GM06990 (cell line): ENCODE measurements around the gene KCNQ1OT1.

ENCODE experiments used
- DNase-seq: peaks from one replicate; pipeline ENCODE4 v3.0.0-alpha.2; 2011; ENCODE audit not compliant: insufficient read length; ENCODE audit errors: extremely low read depth
- H3K27me3 ChIP-seq: replicated peaks from 2 replicates; pipeline ENCODE4 v1.6.0; 2011; ENCODE audit warnings: low read length; ENCODE audit not compliant: control insufficient read depth, insufficient read depth
- H3K36me3 ChIP-seq: 2 replicates; pipeline ENCODE4 v1.5.1; 2011; ENCODE audit warnings: low read length; ENCODE audit not compliant: control insufficient read depth, insufficient read depth
- H3K4me3 ChIP-seq: replicated peaks from 2 replicates; pipeline ENCODE4 v1.5.1; 2011; ENCODE audit warnings: low read depth, mild to moderate bottlenecking, control low read depth, low read length
- CTCF ChIP-seq: IDR thresholded peaks from 2 replicates; pipeline ENCODE4 v1.5.1; 2011; ENCODE audit warnings: low read length, control low read depth, mild to moderate bottlenecking, inconsistent platforms; ENCODE audit not compliant: insufficient read depth, poor library complexity, severe bottlenecking

KCNQ1OT1 gene

GRCh38 chr11:2625183-2625582, 74.6 kb downstream of the KCNQ1OT1 start:
- TF ChIP-seq CTCF, result no peak
- Histone ChIP-seq H3K27me3 (no peaks in the 10 kb centered on the region), H3K4me3 (no peak overlapping the region), H3K36me3 (no peaks in the 10 kb centered on the region)
- no peak for DNase-seq

GRCh38 chr11:2621894-2622293, 77.9 kb downstream of the KCNQ1OT1 start:
- TF ChIP-seq CTCF, result no peak
- DNase-seq, result no peak
- no peaks in the 10 kb centered on the region for H3K36me3 ChIP-seq
- no peaks in the 10 kb centered on the region for H3K27me3 ChIP-seq
- no peak overlapping the region for H3K4me3 ChIP-seq

- no peaks in the 10 kb centered on the region for H3K36me3 ChIP-seq
- DNase-seq, result no peak
- no peaks in the 10 kb centered on the region for H3K27me3 ChIP-seq
- no peak for TF ChIP-seq CTCF
- H3K4me3 ChIP-seq, result no peak overlapping the region
These were observed 86.8 kb downstream of the KCNQ1OT1 start for GRCh38 chr11:2612884-2613571.

- H3K27me3 ChIP-seq, result no peaks in the 10 kb centered on the region
- H3K36me3 ChIP-seq, result no peaks in the 10 kb centered on the region
- no peak overlapping the region for H3K4me3 ChIP-seq
- no peak for TF ChIP-seq CTCF
- no peak for DNase-seq
These were observed 90.4 kb downstream of the KCNQ1OT1 start for GRCh38 chr11:2609345-2609744.

- no peak for DNase-seq
- no peak for TF ChIP-seq CTCF
- Histone ChIP-seq H3K4me3 (no peak overlapping the region), H3K36me3 (no peaks in the 10 kb centered on the region), H3K27me3 (no peaks in the 10 kb centered on the region)
These were observed 100.1 kb downstream of the KCNQ1OT1 start for GRCh38 chr11:2599561-2600189.
